HT1080 (cell line): ENCODE measurements around the gene PNPLA6. TPM values are rescaled to one million over a fixed set of nuclear protein-coding genes. Genes with fewer than 3 reads are reported as not detected.
A peak's percentile ranks its signal among the peaks of the same experiment; 100 is the strongest.
"Not testable (repeated sequence)": the region's sequence is repeated elsewhere in the genome, so short reads cannot be mapped to it uniquely, and the experiment has no call there.

Experiments
- DNase-seq: peaks from one replicate; pipeline ENCODE4 v3.0.0-alpha.2; 2015; ENCODE audit warnings: low read depth
- total RNA-seq: library from RNA; depleted of rRNA; stranded (reverse); fragments of >200 nt; shearing (Covaris generic); gene quantifications from 2 replicates; pipeline ENCODE4 v1.2.3, GENCODE V29; 2014

Gene PNPLA6
- total RNA-seq, 1 experiment from 2014 or later, result 55.4 TPM

DNA sequence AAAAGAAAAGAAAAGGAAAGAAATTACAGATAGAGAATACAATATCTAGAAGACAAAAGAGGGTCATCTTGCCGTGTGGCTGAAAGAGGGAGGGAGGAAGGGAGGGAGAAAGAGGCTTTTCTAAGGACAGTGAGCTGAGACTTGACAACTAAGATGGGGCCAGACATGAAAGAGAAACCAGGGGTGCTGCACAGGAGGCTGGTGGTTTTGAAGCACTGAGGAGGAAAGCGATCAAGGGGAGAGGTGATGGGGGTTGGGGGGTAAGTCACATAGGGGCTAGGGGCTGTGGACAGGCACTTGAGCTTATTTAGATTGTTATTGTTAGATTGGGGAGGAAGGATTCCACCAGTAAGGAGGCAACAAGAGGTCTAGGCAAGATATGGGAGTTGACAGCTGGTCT is 17.3 kb downstream of the PNPLA6 start:
- no peak for DNase-seq

DNA sequence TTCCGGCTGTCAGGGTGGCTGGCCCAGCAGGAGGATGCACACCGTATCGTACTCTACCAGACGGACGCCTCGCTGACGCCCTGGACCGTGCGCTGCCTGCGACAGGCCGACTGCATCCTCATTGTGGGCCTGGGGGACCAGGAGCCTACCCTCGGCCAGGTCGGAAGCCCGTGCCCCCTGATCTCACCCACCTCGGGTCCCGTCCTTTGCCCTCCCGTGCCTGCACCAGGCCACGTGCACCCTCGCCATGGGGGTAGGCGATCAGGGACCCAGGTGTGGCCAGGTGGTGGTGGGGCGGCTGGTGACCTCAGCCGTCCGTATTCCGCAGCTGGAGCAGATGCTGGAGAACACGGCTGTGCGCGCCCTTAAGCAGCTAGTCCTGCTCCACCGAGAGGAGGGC is 19.0 kb downstream of the PNPLA6 start:
- no peak for DNase-seq

DNA sequence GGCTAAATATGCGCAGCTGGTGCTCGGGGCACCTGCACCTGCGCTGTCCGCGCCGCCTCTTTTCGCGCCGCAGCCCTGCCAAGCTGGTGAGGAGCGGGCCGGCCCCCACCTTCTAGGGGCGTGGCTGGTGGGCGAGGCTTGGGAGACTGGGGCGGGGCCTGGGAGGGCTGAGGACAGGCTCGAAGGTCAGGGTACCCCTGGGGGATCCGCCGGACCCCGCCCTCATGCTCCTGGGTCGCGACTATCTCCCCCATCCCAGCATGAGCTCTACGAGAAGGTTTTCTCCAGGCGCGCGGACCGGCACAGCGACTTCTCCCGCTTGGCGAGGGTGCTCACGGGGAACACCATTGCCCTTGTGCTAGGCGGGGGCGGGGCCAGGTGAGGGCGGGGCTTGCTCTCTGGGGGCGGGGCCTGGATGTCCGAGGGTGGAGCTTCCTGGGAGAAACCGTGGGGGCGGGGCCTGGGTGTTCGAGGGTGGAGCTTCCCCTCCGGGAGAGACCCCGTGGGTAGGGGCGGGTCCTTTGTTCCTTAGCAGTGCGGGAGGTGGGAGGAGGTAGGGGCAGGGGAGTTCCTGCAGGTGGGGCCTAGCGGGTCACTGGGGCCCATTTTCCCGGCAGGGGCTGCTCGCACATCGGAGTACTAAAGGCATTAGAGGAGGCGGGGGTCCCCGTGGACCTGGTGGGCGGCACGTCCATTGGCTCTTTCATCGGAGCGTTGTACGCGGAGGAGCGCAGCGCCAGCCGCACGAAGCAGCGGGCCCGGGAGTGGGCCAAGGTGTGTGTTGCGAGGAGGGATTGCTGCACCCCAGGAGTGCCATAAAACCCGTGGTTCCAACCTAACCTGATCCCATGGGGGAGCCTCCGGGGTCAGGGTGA is 19.7 kb downstream of the PNPLA6 start:
- DNase-seq, result no peak

DNA sequence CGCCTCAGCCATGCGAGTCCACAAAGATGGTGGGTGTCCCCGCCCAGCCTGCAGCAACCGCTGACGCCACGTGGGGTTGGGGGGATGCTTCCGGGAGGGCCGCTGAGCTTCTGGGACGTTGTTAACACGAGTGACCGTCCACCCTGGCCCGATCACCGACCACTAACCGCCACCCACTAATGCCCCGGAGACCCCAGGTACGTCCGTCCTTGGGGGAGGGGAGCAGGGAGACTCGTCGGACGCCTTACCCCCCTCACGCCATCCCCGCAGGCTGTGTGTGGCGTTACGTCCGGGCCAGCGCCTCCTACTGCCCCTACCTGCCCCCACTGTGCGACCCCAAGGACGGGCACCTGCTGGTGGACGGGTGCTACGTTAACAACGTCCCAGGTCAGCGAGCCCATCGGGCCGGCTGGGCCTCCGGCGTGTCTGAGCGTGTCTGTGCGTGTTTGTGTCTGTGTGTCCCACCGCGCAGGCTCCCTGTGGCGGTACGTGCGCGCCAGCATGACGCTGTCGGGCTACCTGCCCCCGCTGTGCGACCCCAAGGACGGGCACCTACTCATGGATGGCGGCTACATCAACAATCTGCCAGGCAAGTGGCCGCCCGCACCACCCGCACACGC is 21.3 kb downstream of the PNPLA6 start:
- DNase-seq, result no peak

DNA sequence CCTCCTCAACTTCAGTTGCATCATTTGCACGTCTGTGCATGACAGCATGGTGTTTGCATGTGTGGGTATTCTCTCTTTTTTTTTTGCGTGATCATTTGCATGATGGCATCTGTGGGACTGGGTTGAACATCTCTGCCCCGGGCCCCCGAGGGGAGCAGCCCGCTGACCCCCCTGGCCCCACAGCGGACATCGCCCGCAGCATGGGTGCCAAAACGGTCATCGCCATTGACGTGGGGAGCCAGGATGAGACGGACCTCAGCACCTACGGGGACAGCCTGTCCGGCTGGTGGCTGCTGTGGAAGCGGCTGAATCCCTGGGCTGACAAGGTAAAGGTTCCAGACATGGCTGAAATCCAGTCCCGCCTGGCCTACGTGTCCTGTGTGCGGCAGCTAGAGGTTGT is 23.1 kb downstream of the PNPLA6 start:
- DNase-seq, result no peak

DNA sequence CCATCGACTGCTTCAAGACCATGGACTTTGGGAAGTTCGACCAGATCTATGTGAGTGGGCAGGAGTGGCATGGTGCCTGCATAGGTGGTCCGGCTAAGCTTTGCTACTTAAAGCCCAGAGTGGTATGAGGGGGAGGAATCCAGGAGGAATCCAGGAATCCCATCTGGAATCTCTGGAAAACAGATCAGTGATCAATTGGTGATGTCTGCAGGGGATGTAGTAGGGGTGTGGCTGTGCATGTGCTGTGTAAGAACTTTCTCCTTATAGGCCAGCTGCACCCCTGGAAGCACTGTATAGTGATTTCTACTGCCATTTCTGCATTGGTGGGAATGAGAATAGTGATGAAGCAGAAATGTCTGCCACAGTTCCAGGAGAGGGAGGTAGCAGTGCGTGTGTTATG is 23.6 kb downstream of the PNPLA6 start:
- no peak for DNase-seq

DNA sequence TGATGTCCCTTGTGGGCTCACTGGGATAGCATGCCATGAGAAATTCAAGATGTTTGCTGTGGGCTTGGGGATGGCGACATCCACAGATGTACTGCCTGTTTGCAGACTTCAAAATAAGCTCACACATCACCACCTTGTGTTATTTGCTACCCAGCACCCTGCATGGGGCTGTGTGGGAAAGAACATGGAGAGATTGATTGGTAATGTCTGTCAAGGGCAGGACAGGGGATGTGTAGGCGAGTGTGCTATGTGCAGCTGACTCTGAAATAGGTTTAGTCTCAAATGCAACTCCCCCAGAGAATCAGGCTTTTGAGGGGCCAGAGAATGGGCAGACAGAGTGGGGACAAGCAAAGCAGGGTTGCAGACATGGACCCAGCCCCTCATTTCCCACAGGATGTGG is 24.7 kb downstream of the PNPLA6 start:
- DNase-seq, result no peak

DNA sequence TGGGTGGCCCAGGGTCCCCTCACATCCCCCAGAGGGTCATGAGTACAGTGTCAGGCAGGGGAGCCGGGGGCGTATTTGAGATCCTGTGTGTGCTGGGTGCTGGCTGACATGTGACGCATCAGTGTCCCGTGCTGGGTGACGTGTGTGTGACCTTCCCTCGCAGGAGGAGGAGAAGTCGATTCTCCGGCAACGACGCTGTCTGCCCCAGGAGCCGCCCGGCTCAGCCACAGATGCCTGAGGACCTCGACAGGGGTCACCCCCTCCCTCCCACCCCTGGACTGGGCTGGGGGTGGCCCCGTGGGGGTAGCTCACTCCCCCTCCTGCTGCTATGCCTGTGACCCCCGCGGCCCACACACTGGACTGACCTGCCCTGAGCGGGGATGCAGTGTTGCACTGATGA is 25.8 kb downstream of the PNPLA6 start:
- DNase-seq, result no peak

DNA sequence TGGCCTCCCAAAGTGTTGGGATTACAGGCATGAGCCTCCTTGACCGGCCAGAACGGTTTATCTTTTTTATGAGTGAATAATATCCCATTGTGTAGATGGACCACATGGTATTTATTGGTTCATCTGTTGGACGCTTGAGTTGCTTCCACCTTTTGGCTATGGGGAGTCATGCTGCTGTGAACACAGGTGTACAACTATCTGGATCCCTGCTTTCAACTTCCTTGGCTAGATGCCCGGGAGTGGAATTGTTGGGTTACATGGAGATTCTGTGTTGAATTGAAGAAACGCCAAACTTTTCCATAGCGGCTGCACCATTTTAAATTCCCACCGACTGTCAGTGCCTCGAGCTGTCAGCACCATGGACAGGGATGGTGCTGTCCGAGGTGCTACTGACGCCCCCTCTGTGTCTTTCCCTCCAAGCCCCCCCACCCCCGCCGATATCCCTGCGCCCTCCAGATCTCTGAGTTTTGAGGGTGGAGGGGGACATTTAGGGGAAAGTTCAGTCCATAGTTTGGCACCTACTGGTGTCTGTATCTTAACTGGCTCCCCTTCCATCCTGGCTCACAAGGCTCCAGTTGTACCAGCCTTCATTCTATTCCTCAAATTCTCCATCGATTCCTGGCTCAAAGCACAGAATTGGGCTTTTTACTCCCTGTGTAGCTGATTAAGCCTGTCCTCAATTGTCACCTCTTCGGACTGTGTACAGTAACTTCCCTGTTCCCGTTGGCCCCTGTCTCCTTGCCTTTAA is 27.3 kb downstream of the PNPLA6 start:
- DNase-seq, result no peak

DNA sequence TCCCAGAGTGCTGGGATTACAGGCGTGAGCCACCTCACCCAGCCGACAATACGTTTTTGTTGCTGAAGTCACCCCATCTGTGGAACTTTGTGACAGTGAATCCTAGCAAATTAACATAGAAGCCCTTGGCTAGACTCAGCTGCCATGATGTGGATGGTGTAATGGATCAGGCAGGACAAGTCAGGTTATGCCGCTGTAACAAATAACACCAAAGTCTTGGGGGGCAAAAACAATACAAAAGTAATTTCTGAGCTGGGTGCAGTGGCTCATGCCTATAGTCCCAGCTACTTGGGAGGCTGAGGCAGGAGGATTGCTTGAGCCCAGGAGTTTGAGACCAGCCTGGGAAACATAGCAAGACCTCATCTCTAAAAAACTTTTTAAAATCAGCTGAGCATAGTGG is 29.3 kb downstream of the PNPLA6 start:
- DNase-seq, result no peak

DNA sequence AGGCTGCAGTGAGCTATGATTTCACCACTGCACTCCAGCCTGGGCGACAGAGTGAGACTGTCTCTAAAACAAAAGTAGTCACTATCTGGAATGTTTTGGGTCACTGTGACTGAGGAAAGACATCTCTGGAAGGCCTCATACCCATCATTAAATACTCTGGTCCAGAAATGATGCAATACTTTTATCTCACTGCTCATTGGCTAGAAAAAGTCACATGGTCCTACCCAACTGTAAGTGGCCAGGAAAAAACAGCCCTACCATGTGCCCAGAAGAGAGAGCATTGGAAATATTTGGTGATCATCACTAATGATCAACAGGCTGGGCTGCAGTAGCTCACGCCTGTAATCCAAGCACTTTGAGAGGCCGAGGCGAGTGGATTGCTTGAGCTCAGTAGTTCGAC is 29.8 kb downstream of the PNPLA6 start:
- no peak for DNase-seq

DNA sequence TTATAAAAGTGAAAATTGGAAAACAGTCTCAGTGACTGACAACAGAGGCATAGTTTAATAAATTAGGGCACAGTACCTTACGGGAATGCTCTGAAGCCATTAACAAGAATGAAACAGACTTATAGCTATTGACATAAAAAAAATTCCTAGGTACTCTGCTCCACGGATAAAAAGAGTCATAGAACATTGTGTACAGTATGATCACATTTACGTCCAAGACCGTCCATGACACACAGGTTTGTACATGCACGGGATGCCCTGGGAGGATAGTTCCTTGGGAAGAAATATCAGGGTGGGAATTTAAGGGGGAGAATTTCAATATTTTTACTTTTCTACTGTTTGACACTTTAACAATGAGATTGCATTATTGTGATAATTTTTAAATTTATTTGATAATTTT is 35.2 kb downstream of the PNPLA6 start:
- no peak for DNase-seq

DNA sequence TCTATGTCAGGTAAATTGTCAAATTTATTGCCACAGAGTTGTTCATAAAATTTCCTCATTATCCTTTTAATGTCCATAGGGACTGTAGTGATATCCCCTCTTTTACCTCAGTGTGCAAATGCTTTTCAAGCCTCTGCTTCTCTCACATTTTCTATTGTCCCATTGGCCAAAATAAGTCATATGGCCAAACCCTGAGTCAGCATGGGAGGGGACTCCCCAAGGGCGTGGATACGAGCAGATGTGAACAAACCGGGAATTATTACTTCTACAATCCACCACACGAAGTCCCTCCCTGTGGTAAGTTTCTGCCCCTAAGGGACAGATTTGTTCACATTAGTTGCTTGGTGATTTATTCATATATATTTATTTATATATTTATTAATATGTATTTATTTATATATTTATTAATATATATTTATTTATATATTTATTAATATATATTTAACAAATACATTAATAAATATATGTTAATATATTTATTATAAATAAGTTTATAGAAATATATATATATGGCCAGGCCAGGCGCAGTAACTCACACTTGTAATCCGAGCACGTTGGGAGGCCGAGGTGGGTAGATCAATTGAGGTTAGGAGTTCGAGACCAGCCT is 40.0 kb downstream of the PNPLA6 start:
- peak; percentile 33 for DNase-seq

DNA sequence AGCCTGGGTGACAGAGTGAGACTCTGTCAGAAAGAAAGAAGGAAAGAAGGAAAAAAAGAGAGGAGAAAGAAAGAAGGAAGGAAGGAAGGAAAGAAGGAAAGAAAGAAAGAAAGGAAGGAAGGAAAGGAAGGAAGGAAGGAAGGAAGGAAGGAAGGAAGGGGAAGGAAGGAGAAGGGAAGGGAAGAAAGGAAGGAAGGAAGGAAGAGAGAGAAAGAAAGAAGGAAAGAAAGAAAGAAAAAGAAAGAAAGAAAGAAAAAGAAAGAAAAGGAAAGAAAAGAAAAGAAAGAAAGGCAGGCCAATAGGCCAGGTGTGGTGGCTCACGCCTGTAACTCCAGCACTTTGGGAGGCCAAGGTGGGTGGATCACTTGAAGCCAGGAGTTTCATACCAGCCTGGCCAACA is 41.9 kb downstream of the PNPLA6 start:
- DNase-seq, result not testable (repeated sequence)

DNA sequence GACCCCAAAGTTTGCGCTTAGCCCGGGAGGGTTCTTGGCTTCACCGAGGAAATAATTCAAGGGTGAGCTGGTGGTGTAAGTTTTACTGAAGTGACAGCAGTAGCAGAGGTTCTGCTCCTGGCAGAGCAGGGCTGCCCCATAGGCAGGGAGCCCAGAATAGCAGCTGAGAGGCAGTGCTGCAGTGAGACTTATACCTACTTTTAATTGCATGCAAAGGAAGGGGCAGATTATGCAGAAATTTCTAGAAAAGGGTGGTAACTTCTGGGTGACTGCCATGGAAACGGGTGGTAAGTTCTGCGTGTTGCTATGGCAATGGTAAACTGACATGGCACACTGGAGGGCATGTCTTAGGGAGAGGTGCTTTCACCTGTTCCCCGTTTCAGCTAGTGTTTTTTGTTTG is 42.6 kb downstream of the PNPLA6 start:
- DNase-seq, result no peak

DNA sequence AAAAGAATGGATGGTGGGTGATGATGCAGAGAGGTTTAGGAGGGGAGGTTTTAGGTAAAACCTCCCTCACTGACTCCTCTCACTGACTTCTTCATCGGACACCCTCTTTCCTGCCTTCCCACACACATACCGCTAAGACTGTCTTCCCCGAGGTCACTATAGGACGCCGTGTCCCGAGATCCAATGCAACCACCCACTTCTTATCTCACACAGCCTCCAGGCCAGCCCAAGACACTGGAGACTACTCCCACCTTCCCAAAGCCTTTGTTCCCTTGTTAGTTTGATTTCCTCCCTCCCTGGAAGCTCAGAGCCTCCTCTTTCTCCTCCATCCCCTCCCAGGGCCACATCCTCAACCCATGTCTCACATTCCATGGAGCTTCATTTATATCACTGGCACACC is 43.7 kb downstream of the PNPLA6 start:
- no peak for DNase-seq

DNA sequence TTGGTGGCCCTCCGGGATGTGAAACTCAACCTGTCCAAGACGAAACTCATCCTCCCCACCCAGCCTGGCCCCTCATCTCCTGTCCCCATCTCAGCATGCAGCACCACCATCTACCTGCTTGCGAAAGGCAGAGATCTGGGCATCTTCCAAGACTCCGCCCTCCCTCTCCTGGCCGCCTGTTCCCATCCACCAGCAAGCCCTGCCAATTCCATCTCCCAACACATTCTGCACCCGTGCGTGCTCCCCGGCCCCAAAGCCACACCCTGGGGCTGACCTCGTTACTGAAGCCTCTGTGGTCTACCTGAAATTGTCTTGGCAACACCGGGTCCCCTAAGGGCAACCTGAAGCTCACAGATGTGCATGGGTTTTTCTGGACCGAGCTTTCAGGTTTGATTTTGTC is 46.9 kb downstream of the PNPLA6 start:
- no peak for DNase-seq

DNA sequence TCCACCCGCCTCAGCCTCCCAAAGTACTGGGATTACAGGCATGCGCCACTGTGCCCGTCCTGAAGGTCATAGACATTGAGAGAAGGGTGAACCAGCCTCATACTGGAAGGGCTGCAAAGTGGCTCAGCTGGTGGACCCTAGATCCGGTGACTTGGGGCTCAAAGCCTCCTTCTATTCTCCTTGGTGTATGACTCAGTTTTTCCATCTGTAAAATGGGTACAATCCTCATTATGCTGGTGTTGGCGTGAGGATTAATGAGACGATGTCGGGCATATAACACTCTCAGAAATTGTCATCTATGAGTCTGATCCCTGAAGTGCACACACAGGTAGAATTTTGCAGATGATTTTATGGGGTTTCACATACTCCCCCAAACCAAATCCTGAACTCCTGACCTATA is 54.3 kb downstream of the PNPLA6 start:
- no peak for DNase-seq

DNA sequence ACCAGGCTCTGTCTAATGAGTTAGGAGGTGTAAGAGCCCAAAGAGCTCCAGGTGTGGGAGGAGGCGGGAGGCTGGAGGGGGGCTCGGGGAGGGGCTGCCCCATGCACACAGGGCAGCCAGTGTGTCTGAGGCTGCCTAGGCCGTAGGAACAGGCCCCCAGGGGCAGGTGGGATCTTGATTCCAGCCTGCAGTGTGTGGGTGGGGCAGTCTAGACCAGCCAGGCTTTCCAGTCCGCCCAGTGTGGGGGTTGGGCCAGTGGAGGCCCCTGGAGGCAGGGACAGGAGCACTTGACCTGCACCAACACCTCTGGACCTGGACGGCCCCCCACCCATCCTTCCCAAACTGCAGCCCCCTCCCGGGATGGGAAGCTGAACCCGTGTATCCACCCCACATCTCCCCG is 54.7 kb downstream of the PNPLA6 start:
- no peak for DNase-seq

DNA sequence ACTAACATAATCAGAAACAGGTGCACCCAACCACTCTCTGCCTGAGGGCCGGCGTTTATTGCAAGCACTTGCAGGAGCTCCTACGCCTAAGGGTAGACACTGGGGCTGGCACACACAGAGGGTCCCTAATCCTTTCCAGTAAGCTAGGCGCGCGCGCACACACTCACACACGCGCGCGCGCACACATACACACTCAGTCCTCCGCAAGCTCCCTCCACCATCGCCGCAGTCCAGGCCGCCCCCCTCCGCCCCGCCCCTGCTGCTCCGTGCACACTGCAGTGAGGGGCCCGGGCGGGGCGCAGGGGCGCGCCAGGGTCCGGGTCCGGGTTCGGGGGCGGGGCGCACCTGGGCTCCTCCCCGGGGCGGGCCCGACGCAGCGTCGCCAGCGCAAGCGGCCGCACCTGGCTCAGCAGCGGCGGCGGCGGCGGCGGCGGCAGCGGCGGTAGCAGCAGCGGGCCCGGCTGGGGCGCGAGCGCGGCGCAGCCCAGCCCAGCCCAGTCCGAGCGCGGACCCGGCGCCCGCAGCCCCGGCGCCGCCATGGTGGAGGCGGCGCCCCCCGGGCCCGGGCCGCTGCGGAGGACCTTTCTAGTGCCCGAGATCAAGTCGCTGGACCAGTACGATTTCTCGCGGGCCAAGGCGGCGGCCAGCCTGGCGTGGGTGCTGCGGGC is 60.1 kb downstream of the PNPLA6 start, which contains the start of gene CAMSAP3:
Gene CAMSAP3 (plus strand): TSS at position 398 of the 668 bp plus-strand sequence. CDS start 140 bp downstream, at position 538.
- DNase-seq, result no peak

DNA sequence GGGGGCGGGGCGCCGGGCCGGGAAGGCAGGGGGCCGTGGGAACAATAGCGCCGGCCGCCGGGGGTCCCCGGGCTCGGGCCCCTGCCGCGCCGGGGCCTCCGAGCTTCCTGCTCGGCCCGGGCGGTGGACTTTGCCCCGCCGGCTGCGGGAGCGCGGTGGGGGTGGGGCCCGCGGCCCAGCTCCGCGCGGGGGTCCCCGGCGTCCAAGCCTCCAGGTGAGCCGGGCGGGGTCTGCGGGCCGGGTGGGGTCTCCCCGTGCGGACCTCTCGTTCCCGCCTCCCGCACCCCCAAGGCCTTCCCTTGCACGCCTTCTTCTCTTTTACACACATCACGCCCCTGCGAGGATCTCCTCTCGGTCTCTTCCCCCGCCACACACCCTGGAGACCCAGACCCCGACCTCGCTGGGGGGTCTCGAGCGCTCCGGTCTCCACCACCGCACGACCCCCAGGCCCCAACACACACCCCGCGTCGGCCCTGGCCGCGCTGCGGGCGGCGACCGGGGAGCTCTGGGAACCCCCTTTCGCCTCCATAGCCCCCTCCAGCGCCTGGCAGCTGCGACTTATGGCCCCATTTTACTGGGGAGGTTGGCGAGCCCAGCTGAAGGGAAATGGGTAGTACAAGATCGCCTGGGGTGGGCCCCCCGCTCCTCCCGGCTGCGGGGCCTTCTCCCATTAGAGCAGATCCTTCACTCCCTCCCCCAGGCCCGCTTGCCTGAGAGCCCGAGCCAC is 60.9 kb downstream of the PNPLA6 start:
- DNase-seq, result no peak
